ENCODE measurements around the gene DIMT1.

DIMT1 gene

DNA sequence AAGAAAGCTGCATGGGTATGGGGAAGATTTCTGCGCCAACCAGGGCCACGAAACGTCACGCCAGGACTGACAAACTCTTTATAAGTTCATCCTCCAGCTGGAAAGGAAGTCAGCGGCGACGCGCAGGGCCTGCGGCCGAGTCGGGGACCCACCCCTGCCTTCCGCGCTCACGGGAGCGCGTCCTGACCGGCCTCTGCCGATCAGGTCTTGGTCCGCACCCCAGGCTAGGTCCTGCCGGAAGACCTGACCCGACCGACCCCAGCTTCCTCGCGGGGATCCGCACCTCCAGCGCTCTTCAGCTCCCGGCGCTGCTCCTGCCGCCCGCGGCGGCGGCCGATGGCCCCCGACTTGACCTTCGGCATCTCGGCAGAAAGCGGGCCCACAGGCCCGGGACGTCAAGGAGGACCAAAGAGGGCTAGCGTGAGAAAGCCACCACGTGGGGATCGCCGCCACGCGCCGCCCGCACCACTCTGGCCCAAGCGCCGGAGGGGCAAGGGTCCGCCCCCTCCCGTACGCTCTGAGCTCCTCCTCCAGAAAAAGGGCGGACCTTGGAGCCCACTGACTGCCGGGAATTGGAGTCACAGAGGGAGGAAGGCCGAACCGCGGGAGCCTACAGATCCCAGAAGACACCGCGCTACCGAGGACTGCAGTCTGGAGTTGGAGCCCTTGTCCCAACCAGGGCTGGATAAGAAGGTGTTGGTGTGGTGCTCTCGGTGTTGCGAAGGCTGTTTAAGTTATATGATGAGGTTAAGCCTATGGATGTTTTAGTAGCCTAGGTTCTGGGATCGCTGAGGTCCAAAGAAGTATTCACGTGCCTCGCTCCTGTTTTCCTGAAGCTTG lies at the start of gene DIMT1:
DIMT1 (minus strand) TSS at position 495 of the 840 bp plus-strand sequence; CDS start at position 362, 133 bp downstream.
- DNase-seq (ENCODE audit: low spot score) = peak; percentile 95
- TF ChIP-seq CTCF (IDR thresholded peaks at IDR 0.05; ENCODE audit: extremely low read depth, missing control alignments) = no peak

DNA sequence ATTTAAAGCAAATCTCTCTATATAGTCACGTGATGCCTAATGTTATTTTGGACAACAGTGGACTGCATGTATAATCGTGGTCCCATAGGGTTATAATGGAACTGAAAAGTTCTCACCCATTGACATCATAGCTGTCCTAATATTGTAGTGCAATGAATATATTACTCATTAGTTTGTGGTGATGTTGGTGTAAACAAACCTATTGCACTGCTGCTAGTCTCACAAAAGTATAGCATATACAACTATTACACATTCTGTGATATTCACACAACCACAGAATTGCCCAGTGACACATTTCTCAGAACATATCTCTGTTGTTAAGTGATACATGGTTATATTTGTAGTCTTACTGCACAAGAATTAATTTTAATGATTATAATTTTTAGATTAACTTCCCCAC lies 46.6 kb upstream of the DIMT1 start:
- no peak for TF ChIP-seq CTCF (IDR thresholded peaks at IDR 0.05; ENCODE audit: extremely low read depth, missing control alignments)
- no peak for DNase-seq (ENCODE audit: low spot score)

- DNase-seq (ENCODE audit: low spot score) = no peak
- no peak for TF ChIP-seq CTCF (IDR thresholded peaks at IDR 0.05; ENCODE audit: extremely low read depth, missing control alignments)
Measured at GRCh38 chr5:62448528-62448927, 44.8 kb upstream of the DIMT1 start.

- no peak for DNase-seq (ENCODE audit: low spot score)
- TF ChIP-seq CTCF (IDR thresholded peaks at IDR 0.05; ENCODE audit: extremely low read depth, missing control alignments) = no peak
Measured at GRCh38 chr5:62432621-62433064, 28.9 kb upstream of the DIMT1 start.

DNA sequence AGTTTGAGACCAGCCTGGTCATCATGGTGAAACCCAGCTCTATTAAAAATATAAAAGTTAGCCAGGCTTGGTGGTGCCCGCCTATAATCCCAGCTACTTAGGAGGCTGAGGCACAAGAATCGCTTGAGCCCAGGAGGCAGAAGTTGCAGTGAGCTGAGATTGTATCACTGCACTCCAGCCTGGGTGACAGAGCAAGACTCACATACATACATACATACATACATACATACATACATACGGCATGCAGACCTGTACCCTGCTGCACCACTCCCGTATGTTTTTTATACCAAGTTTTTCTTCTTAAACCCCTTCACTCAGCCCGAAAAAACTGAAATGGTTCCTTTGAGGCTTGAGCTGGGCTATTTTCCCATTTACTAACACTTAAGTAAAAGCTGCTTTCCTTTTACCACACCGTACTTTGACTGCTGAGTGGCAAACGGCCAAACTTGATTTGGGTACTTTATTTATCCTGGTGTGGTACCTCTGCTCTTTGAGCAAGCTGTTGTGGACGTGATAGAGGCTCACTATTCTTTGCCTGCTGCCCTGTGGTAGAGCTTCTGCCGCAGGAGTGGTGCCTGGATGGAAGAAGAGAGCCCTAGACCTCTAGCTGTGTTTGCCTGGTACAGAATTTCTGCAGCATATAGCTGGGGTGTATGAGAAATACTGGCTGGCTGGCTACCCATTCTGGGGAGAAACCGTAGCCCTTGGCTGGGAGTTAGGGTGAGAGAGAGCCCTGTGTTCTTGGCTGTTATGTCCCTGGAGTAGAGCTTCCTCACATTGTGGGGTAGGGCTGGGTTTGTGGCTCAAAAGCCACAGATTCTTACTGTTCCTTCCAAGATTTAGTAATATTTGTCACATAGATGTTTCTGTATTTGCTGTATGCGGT lies 28.3 kb upstream of the DIMT1 start:
- TF ChIP-seq CTCF (IDR thresholded peaks at IDR 0.05; ENCODE audit: extremely low read depth, missing control alignments) = no peak
- no peak for DNase-seq (ENCODE audit: low spot score)

DNA sequence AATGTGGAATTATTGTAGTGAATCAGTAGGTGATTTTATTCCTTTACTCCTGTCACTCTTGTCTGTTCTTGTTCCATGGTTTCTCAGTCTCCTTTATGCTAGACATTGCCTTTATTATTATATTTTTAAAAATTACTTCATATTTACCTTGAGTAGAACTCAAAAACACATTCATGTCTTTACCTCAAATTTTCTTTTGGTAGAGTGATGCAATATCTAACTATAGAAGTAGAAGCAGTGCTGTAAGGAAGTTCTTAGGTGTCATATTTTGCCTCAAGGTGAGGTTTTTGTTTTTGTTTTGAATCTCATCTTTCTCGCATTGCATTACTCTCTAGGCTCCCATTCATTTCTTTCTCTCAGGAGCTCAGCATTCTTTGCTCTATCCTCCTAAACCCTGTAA lies 21.1 kb upstream of the DIMT1 start:
- no peak for TF ChIP-seq CTCF (IDR thresholded peaks at IDR 0.05; ENCODE audit: extremely low read depth, missing control alignments)
- DNase-seq (ENCODE audit: low spot score) = no peak

DNA sequence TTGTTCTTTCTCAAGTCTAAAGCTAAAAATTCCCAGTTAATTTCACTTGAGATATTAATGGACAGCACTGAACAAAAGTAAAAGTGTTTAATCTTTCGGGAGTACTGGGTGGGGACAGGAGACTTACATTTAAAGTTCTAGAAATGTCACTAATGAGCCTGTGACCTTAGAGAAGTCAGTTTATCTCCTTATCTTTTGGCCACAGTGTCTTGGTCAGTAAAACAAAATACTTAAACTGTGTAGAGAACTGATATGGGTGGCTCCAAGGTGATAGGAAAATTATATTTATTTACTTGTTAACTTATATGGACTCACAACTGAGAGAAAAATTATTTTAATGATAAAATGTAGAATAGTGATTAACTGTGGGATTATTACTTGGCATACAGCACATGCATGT lies 17.7 kb upstream of the DIMT1 start:
- TF ChIP-seq CTCF (IDR thresholded peaks at IDR 0.05; ENCODE audit: extremely low read depth, missing control alignments) = no peak
- no peak for DNase-seq (ENCODE audit: low spot score)
